Ectodermal cell (in vitro differentiated cells): ENCODE measurements around the gene DGKE.

Experiments used
- H3K27ac ChIP-seq: 2 replicates; pipeline ENCODE4 v1.7.0; 2013; ENCODE audit warnings: mild to moderate bottlenecking, low read depth, low read length; ENCODE audit not compliant: insufficient read depth, poor library complexity, severe bottlenecking
- H3K27me3 ChIP-seq: 2 replicates; pipeline ENCODE4 v1.7.0; 2013; ENCODE audit warnings: mild to moderate bottlenecking, low read length; ENCODE audit not compliant: insufficient read depth, control insufficient read depth, poor library complexity, severe bottlenecking
- H3K36me3 ChIP-seq: one replicate; pipeline ENCODE4 v1.7.0; 2013; ENCODE audit warnings: low read length; ENCODE audit not compliant: control insufficient read depth, insufficient read depth
- H3K4me1 ChIP-seq: one replicate; pipeline ENCODE4 v1.7.0; 2013; ENCODE audit warnings: low read length; ENCODE audit not compliant: control insufficient read depth, insufficient read depth
- H3K4me3 ChIP-seq: 2 replicates; pipeline ENCODE4 v1.7.0; 2013; ENCODE audit warnings: low read depth, low read length, control low read depth; ENCODE audit not compliant: insufficient read depth
- H3K9me3 ChIP-seq: 2 replicates; pipeline ENCODE4 v1.7.0; 2013; ENCODE audit warnings: mild to moderate bottlenecking, low read length, moderate library complexity; ENCODE audit not compliant: control insufficient read depth
- WGBS, 2 experiments: methylation state at CpG; one replicate each; pipeline ENCODE4 v1.1.7; 2013; ENCODE audit warnings: missing lambda C conversion rate in 2 of 2; 5-methylcytosine and 5-hydroxymethylcytosine counted together

DGKE gene

GRCh38 chr17:56812901-56813388 lies 21.0 kb upstream of the DGKE start:
- Histone ChIP-seq H3K27me3 (no peaks in the 10 kb centered on the region), H3K27ac (no peak overlapping the region), H3K4me3 (no peak overlapping the region), H3K9me3 (no peaks in the 10 kb centered on the region), H3K4me1 (peaks cover 4% of the 10 kb centered on the region), H3K36me3 (no peaks in the 10 kb centered on the region)
- 71 to 75% methylated on average over 7 of the region's 7 CpGs for WGBS, 2 experiments

GRCh38 chr17:56815711-56816110 lies 18.2 kb upstream of the DGKE start:
- Histone ChIP-seq H3K4me1 (peaks cover 4% of the 10 kb centered on the region), H3K9me3 (no peaks in the 10 kb centered on the region), H3K27me3 (no peaks in the 10 kb centered on the region), H3K36me3 (no peaks in the 10 kb centered on the region), H3K4me3 (no peak overlapping the region), H3K27ac (no peak overlapping the region)
- 90 to 94% methylated on average over 6 of the region's 6 CpGs for WGBS, 2 experiments

GRCh38 chr17:56817066-56817465 lies 16.9 kb upstream of the DGKE start:
- Histone ChIP-seq H3K4me3 (no peak overlapping the region), H3K9me3 (no peaks in the 10 kb centered on the region), H3K27ac (no peak overlapping the region), H3K4me1 (peaks cover 4% of the 10 kb centered on the region), H3K27me3 (no peaks in the 10 kb centered on the region), H3K36me3 (no peaks in the 10 kb centered on the region)

GRCh38 chr17:56819030-56819429 lies 14.9 kb upstream of the DGKE start:
- H3K27ac ChIP-seq = no peak overlapping the region
- no peaks in the 10 kb centered on the region for H3K36me3 ChIP-seq
- no peaks in the 10 kb centered on the region for H3K27me3 ChIP-seq
- no peaks in the 10 kb centered on the region for H3K4me1 ChIP-seq
- H3K9me3 ChIP-seq = no peaks in the 10 kb centered on the region
- no peak overlapping the region for H3K4me3 ChIP-seq
- 94 to 98% methylated on average over 2 of the region's 2 CpGs for WGBS, 2 experiments

GRCh38 chr17:56819431-56820145 lies 14.4 kb upstream of the DGKE start:
- no peaks in the 10 kb centered on the region for H3K27me3 ChIP-seq
- 23 to 29% methylated on average over 12 to 14 of the region's 14 CpGs for WGBS, 2 experiments
- H3K27ac ChIP-seq = no peak overlapping the region
- H3K4me1 ChIP-seq = no peaks in the 10 kb centered on the region
- H3K9me3 ChIP-seq = no peaks in the 10 kb centered on the region
- no peak overlapping the region for H3K4me3 ChIP-seq
- H3K36me3 ChIP-seq = no peaks in the 10 kb centered on the region

GRCh38 chr17:56820207-56820606 lies 13.7 kb upstream of the DGKE start:
- H3K36me3 ChIP-seq = no peaks in the 10 kb centered on the region
- H3K9me3 ChIP-seq = no peaks in the 10 kb centered on the region
- no peaks in the 10 kb centered on the region for H3K27me3 ChIP-seq
- WGBS, 2 experiments = 90 to 93% methylated on average over 8 to 9 of the region's 10 CpGs
- no peak overlapping the region for H3K27ac ChIP-seq
- H3K4me3 ChIP-seq = no peak overlapping the region
- no peaks in the 10 kb centered on the region for H3K4me1 ChIP-seq

GRCh38 chr17:56821847-56822534 lies 12.0 kb upstream of the DGKE start:
- WGBS, 2 experiments = 84 to 88% methylated on average over 2 to 3 of the region's 3 CpGs
- Histone ChIP-seq H3K36me3 (no peaks in the 10 kb centered on the region), H3K4me1 (no peaks in the 10 kb centered on the region), H3K4me3 (no peak overlapping the region), H3K27ac (no peak overlapping the region), H3K27me3 (no peaks in the 10 kb centered on the region), H3K9me3 (no peaks in the 10 kb centered on the region)

GRCh38 chr17:56822725-56823124 lies 11.2 kb upstream of the DGKE start:
- no peak overlapping the region for H3K4me3 ChIP-seq
- no peaks in the 10 kb centered on the region for H3K27me3 ChIP-seq
- no peaks in the 10 kb centered on the region for H3K4me1 ChIP-seq
- H3K27ac ChIP-seq = no peak overlapping the region
- no peaks in the 10 kb centered on the region for H3K9me3 ChIP-seq
- no peaks in the 10 kb centered on the region for H3K36me3 ChIP-seq
- WGBS, 2 experiments = 94 to 99% methylated on average over 5 of the region's 5 CpGs

GRCh38 chr17:56823848-56824247 lies 10.1 kb upstream of the DGKE start:
- Histone ChIP-seq H3K4me1 (no peaks in the 10 kb centered on the region), H3K27ac (no peak overlapping the region), H3K27me3 (no peaks in the 10 kb centered on the region), H3K36me3 (no peaks in the 10 kb centered on the region), H3K4me3 (no peak overlapping the region), H3K9me3 (no peaks in the 10 kb centered on the region)
- WGBS, 2 experiments = 89 to 94% methylated on average over 2 of the region's 2 CpGs

- Histone ChIP-seq H3K4me1 (no peaks in the 10 kb centered on the region), H3K4me3 (no peak overlapping the region), H3K27me3 (no peaks in the 10 kb centered on the region), H3K9me3 (no peaks in the 10 kb centered on the region), H3K27ac (no peak overlapping the region), H3K36me3 (no peaks in the 10 kb centered on the region)
- 80% methylated on average over 1 of the region's 1 CpG; no CpG with 5 or more reads in 1 of the 2 experiments for WGBS, 2 experiments
These were observed 9.4 kb upstream of the DGKE start for GRCh38 chr17:56824503-56824902.
